HCT116 (cell line): ENCODE measurements around the gene OLFML1. TPM values are rescaled to one million over a fixed set of nuclear protein-coding genes. Genes with fewer than 3 reads are reported as not detected.

Experiments used
- ATAC-seq: fragments of 200-7000 bp; cut with Tn5 transposase; 2 replicates; pipeline ENCODE4 v1.9.1; 2020; ENCODE audit warnings: mild to moderate bottlenecking, moderate library complexity
- BruUV-seq: library from RNA; stranded (reverse); fragments of 400-500 nt; replicated peaks from 2 replicates; lab custom pipeline; 2021; lab: Mats Ljungman, UMichigan
- CTCF ChIA-PET: fragments of 300-600 bp; sonication (Branson Sonifier 250); formaldehyde crosslinking; loops from one replicate; lab custom pipeline; 2021; ENCODE audit warnings: antibody characterized with exemption; lab: Charles Lee
- POLR2A ChIA-PET: fragments of 300-600, 350-600 bp; sonication (Branson Sonifier 250); formaldehyde crosslinking; loops from one replicate; lab custom pipeline; 2021; ENCODE audit warnings: antibody characterized with exemption; lab: Charles Lee
- RAD21 ChIA-PET, 2 experiments: fragments of 300-600 bp; sonication (Branson Sonifier 250); formaldehyde crosslinking; loops; one replicate each; lab custom pipeline; 2023; ENCODE audit warnings: low total read pairs in 2 of 2; ENCODE audit not compliant: uncharacterized antibody in 2 of 2, unreplicated experiment in 2 of 2, low non-redundant PET in 1 of 2; lab: Charles Lee
- DNase-seq: peaks from one replicate; pipeline ENCODE4 v3.0.0-alpha.2; 2010; ENCODE audit warnings: low read depth, low spot score
- H2AFZ ChIP-seq: fragments of 200-600 bp; shearing (Covaris generic), sonication (generic); 2 replicates; pipeline ENCODE4 v1.6.1; 2017; ENCODE audit warnings: low read depth, mixed run types, mixed read lengths, antibody characterized with exemption, low read length; ENCODE audit not compliant: poor library complexity, severe bottlenecking
- H3K27ac ChIP-seq: 2 replicates; pipeline ENCODE4 v1.5.1; 2012; ENCODE audit warnings: low read depth, low read length
- H3K27me3 ChIP-seq: fragments of 200-600 bp; sonication (generic); 2 replicates; pipeline ENCODE4 v1.6.1; 2016; ENCODE audit warnings: mixed run types, low read length, mixed read lengths; ENCODE audit not compliant: insufficient read depth
- H3K36me3 ChIP-seq, 2 experiments: fragments of 200-500 bp in 1 of 2; fragments of 200-600 bp in 1 of 2; sonication (Bioruptor generic) in 1 of 2; sonication (generic) in 1 of 2; 2 replicates each; pipeline versions ENCODE4 v1.5.1 to v1.6.1; 2014 to 2016; ENCODE audit warnings: low read length in 2 of 2, inconsistent platforms in 1 of 2, mixed read lengths in 1 of 2, mixed run types in 1 of 2; ENCODE audit not compliant: insufficient read depth in 2 of 2, control insufficient read depth in 1 of 2
- H3K4me1 ChIP-seq, 2 experiments: fragments of 200-600 bp in 1 of 2; sonication (generic) in 1 of 2; 2 replicates each; pipeline versions ENCODE4 v1.5.1 to v1.6.1; 2012 to 2017; ENCODE audit warnings: low read length in 2 of 2, inconsistent platforms in 1 of 2, mild to moderate bottlenecking in 1 of 2, mixed read lengths in 1 of 2, mixed run types in 1 of 2, moderate library complexity in 1 of 2; ENCODE audit not compliant: insufficient read depth in 2 of 2, control insufficient read depth in 1 of 2
- H3K4me2 ChIP-seq: fragments of 200-600 bp; sonication (generic); 2 replicates; pipeline ENCODE4 v1.6.1; 2017; ENCODE audit warnings: mixed run types, low read length, mixed read lengths
- H3K4me3 ChIP-seq, 2 experiments: fragments of 200-600 bp in 1 of 2; sonication (generic) in 1 of 2; replicated peaks in 1 of 2; 2 replicates each; pipeline ENCODE4 v1.5.1; 2011 to 2016; ENCODE audit warnings: low read length in 2 of 2, control low read depth in 1 of 2, low read depth in 1 of 2, mild to moderate bottlenecking in 1 of 2, mixed read lengths in 1 of 2, mixed run types in 1 of 2
- H3K79me2 ChIP-seq: fragments of 200-600 bp; sonication (generic); 2 replicates; pipeline ENCODE4 v1.6.1; 2017; ENCODE audit warnings: mild to moderate bottlenecking, mixed run types, low read length, moderate library complexity, mixed read lengths; ENCODE audit not compliant: insufficient read depth
- H3K9ac ChIP-seq: fragments of 200-600 bp; sonication (generic); 2 replicates; pipeline ENCODE4 v1.6.1; 2016; ENCODE audit warnings: low read length, mixed read lengths
- H3K9me2 ChIP-seq: fragments of 200-600 bp; sonication (generic), shearing (Covaris generic); 2 replicates; pipeline ENCODE4 v1.6.1; 2017; ENCODE audit warnings: mixed run types, mild to moderate bottlenecking, moderate library complexity; ENCODE audit not compliant: insufficient read depth
- H3K9me3 ChIP-seq, 2 experiments: fragments of 200-500 bp in 1 of 2; fragments of 200-600 bp in 1 of 2; sonication (Bioruptor generic) in 1 of 2; sonication (generic) in 1 of 2; 2 replicates each; pipeline ENCODE4 v1.6.1; 2014 to 2017; ENCODE audit warnings: low read length in 2 of 2, mixed read lengths in 2 of 2, inconsistent platforms in 1 of 2, low read depth in 1 of 2, mild to moderate bottlenecking in 1 of 2, mixed run types in 1 of 2, moderate library complexity in 1 of 2; ENCODE audit not compliant: control insufficient read depth in 1 of 2, insufficient read depth in 1 of 2
- H4K20me1 ChIP-seq: fragments of 200-600 bp; sonication (generic), shearing (Covaris generic); 2 replicates; pipeline ENCODE4 v1.6.1; 2017; ENCODE audit warnings: mixed run types, mild to moderate bottlenecking, moderate library complexity; ENCODE audit not compliant: insufficient read depth
- ATF3 ChIP-seq: IDR thresholded peaks from 2 replicates; pipeline ENCODE4 v1.6.1; 2012
- CBX3 ChIP-seq: IDR thresholded peaks from 2 replicates; pipeline ENCODE4 v1.6.1; 2012; ENCODE audit warnings: low read depth
- CEBPB ChIP-seq: IDR thresholded peaks from 2 replicates; pipeline ENCODE4 v1.6.1; 2012; ENCODE audit warnings: low read depth
- EGR1 ChIP-seq: IDR thresholded peaks from 2 replicates; pipeline ENCODE4 v1.6.1; 2012; ENCODE audit warnings: low read depth
- ELF1 ChIP-seq: IDR thresholded peaks from 2 replicates; pipeline ENCODE4 v1.6.1; 2012; ENCODE audit warnings: low read depth, borderline replicate concordance
- EZH2 ChIP-seq: fragments of 200-600 bp; sonication (generic); IDR thresholded peaks from 2 replicates; pipeline ENCODE4 v1.6.1; 2017; ENCODE audit warnings: antibody characterized with exemption, mixed run types
- FOSL1 ChIP-seq: IDR thresholded peaks from 2 replicates; pipeline ENCODE4 v1.6.1; 2012; ENCODE audit warnings: low read depth
- POLR2A ChIP-seq: IDR thresholded peaks from 2 replicates; pipeline ENCODE4 v1.7.0; 2011; ENCODE audit warnings: borderline replicate concordance; ENCODE audit not compliant: insufficient read depth, insufficient read length; ENCODE audit errors: extremely low read depth
- POLR2AphosphoS5 ChIP-seq: IDR thresholded peaks from 2 replicates; pipeline ENCODE4 v1.6.1; 2011; ENCODE audit warnings: mild to moderate bottlenecking, low read depth, low read length, moderate library complexity
- RAD21 ChIP-seq: IDR thresholded peaks from 2 replicates; pipeline ENCODE4 v1.6.1; 2012; ENCODE audit warnings: low read depth, mild to moderate bottlenecking
- REST ChIP-seq: IDR thresholded peaks from 2 replicates; pipeline ENCODE4 v1.6.1; 2012; ENCODE audit warnings: low read depth
- SIN3A ChIP-seq: IDR thresholded peaks from 2 replicates; pipeline ENCODE4 v1.6.1; 2012; ENCODE audit warnings: low read depth
- SP1 ChIP-seq: IDR thresholded peaks from 2 replicates; pipeline ENCODE4 v1.6.1; 2012; ENCODE audit warnings: low read depth
- TCF7L2 ChIP-seq: IDR thresholded peaks from 2 replicates; pipeline ENCODE4 v1.7.0; 2011; ENCODE audit warnings: borderline replicate concordance, inconsistent platforms; ENCODE audit not compliant: insufficient read depth, insufficient read length; ENCODE audit errors: extremely low read depth
- YY1 ChIP-seq: IDR thresholded peaks from 2 replicates; pipeline ENCODE4 v1.6.1; 2011; ENCODE audit warnings: low read length, low read depth, moderate library complexity, mild to moderate bottlenecking; ENCODE audit not compliant: insufficient replicate concordance; ENCODE audit errors: extremely low read depth
- ZNF274 ChIP-seq: fragments of 200-500 bp; sonication (Bioruptor generic); IDR thresholded peaks from 2 replicates; pipeline ENCODE4 v1.6.1; 2014; ENCODE audit warnings: mild to moderate bottlenecking, low read depth, low read length, inconsistent platforms
- intact Hi-C: fragments of 100-400 bp; cut with micrococcal nuclease; formaldehyde crosslinking; loops from 2 replicates; pipeline ENCODE4 v1.10.0; 2022
- total RNA-seq: library from RNA; stranded (reverse); gene quantifications from one replicate; pipeline ENCODE4 v1.2.1, GENCODE V29; 2021; ENCODE audit not compliant: unreplicated experiment
- TF ChIP-seq, protein P1 (sequence below): IDR thresholded peaks from 2 replicates; pipeline ENCODE4 v1.6.1; 2011; ENCODE audit warnings: mild to moderate bottlenecking, low read length, moderate library complexity; ENCODE audit not compliant: insufficient replicate concordance; ENCODE audit errors: extremely low read depth
- TF ChIP-seq, protein P2 (sequence below): IDR thresholded peaks from 2 replicates; pipeline ENCODE4 v1.6.1; 2012
- TF ChIP-seq, protein P3 (sequence below), 3 experiments: fragments of 200-600 bp in 1 of 3; sonication (generic) in 1 of 3; IDR thresholded peaks in 2 of 3; conservative IDR thresholded peaks in 1 of 3; 2 replicates each; pipeline ENCODE4 v1.5.1; 2012 to 2017; ENCODE audit warnings: low read depth in 2 of 3, low read length in 2 of 3, antibody characterized with exemption in 1 of 3, borderline replicate concordance in 1 of 3, control low read depth in 1 of 3, mild to moderate bottlenecking in 1 of 3, mixed read lengths in 1 of 3, mixed run types in 1 of 3, moderate library complexity in 1 of 3; ENCODE audit not compliant: insufficient read depth in 1 of 3

Gene OLFML1
- total RNA-seq, 1 experiment from 2014 or later: not detected

- ATAC-seq (no peak), DNase-seq (no peak)
- Histone ChIP-seq H3K79me2 (no peaks in the 10 kb centered on the region), H3K9ac (no peak overlapping the region), H4K20me1 (no peaks in the 10 kb centered on the region), H3K4me3 (no peak overlapping the region), H3K4me1 (no peaks in the 10 kb centered on the region), H3K4me2 (no peak overlapping the region), H3K9me3 (no peaks in the 10 kb centered on the region), H3K27ac (no peak overlapping the region), H3K36me3 (no peaks in the 10 kb centered on the region), H2AFZ (no peak overlapping the region), H3K27me3 (peaks cover 25% of the 10 kb centered on the region), H3K9me2 (no peaks in the 10 kb centered on the region)
- BruUV-seq: no TSS peak
- ChIA-PET CTCF (interaction anchor here (0.7 kb wide), 1 partner anchor 11 kb away, joined by 3 read pairs; no protein-coding TSS in a partner anchor), POLR2A (no interaction called here), RAD21 (no interaction called here)
- TF ChIP-seq POLR2AphosphoS5 (no peak), TCF7L2 (no peak), CBX3 (no peak), EGR1 (no peak), SP1 (no peak), EZH2 (no peak), ELF1 (no peak), SIN3A (no peak), YY1 (no peak), POLR2A (no peak), RAD21 (no peak), FOSL1 (no peak), ATF3 (no peak), CEBPB (no peak), ZNF274 (no peak), REST (no peak)
- TF ChIP-seq, protein P1, sequence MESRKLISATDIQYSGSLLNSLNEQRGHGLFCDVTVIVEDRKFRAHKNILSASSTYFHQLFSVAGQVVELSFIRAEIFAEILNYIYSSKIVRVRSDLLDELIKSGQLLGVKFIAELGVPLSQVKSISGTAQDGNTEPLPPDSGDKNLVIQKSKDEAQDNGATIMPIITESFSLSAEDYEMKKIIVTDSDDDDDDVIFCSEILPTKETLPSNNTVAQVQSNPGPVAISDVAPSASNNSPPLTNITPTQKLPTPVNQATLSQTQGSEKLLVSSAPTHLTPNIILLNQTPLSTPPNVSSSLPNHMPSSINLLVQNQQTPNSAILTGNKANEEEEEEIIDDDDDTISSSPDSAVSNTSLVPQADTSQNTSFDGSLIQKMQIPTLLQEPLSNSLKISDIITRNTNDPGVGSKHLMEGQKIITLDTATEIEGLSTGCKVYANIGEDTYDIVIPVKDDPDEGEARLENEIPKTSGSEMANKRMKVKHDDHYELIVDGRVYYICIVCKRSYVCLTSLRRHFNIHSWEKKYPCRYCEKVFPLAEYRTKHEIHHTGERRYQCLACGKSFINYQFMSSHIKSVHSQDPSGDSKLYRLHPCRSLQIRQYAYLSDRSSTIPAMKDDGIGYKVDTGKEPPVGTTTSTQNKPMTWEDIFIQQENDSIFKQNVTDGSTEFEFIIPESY: no peak
- TF ChIP-seq, protein P2, sequence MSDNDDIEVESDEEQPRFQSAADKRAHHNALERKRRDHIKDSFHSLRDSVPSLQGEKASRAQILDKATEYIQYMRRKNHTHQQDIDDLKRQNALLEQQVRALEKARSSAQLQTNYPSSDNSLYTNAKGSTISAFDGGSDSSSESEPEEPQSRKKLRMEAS: no peak
- TF ChIP-seq, protein P3, sequence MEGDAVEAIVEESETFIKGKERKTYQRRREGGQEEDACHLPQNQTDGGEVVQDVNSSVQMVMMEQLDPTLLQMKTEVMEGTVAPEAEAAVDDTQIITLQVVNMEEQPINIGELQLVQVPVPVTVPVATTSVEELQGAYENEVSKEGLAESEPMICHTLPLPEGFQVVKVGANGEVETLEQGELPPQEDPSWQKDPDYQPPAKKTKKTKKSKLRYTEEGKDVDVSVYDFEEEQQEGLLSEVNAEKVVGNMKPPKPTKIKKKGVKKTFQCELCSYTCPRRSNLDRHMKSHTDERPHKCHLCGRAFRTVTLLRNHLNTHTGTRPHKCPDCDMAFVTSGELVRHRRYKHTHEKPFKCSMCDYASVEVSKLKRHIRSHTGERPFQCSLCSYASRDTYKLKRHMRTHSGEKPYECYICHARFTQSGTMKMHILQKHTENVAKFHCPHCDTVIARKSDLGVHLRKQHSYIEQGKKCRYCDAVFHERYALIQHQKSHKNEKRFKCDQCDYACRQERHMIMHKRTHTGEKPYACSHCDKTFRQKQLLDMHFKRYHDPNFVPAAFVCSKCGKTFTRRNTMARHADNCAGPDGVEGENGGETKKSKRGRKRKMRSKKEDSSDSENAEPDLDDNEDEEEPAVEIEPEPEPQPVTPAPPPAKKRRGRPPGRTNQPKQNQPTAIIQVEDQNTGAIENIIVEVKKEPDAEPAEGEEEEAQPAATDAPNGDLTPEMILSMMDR (IDR thresholded peaks at IDR 0.05 in 2 of 3, conservative IDR thresholded peaks at IDR 0.05 in 1 of 3; ENCODE audit: borderline replicate concordance in 1 of 3, insufficient read depth in 1 of 3, low read depth in 2 of 3, low read length in 2 of 3): no peak
- intact Hi-C loops: no loop called here
Measured at GRCh38 chr11:7471071-7471470, 14.2 kb upstream of the OLFML1 start.
